DMS114 treated with DMSO at 0.1 percent for 48 hours (cell line): ENCODE measurements around the gene AHCY.
"Not testable (repeated sequence)": the region's sequence is repeated elsewhere in the genome, so short reads cannot be mapped to it uniquely, and the experiment has no call there.

Experiments used
- DNase-seq: peaks from one replicate; lab custom pipeline; 2025; ENCODE audit not compliant: unreplicated experiment; lab: John Stamatoyannopoulos, UW

AHCY gene

DNA sequence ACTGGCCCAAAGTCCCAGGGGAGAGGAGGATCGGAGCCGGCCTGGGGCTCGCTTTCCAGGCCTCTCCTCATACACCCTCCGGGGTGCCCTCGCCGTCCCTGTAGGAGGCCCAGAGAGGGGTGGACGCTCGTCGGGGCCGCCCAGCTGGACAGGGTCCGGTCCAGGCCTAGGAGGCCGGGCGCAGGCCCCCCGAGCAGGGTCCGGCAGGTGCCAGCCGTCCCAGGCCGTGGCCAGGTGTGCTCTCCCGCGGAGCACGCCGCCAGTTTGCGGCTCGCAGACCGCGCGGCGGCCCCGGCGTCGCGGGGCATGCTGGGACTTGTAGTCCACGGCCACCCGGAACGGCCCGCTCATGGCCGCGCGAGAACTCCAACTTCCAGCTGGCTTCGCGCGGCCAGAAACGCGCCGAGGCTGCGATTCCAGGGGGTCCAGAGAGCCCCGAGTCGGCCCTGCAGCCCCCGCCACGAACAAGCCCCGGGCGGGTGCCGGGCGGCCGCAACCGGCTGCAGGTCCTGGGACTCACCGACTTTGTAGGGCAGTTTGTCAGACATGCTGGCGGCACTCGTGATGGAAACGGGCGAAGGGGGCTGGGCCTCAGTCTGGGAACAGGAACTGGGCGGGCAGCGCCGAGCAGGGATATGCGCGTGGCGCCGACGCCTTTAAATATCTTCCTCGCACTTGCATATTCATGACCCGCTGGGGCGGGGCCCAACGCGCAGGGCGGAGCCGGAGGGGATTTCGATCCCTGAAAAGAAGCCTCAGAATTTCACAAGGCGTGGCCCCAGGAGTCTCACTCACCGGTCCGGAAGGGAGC is at the start of gene AHCY:
Gene AHCY, minus strand, starts transcription at position 633 of the 811 bp plus-strand sequence. Its CDS starts 85 bp downstream, at position 548.
- DNase-seq: peak; percentile 89

- no peak for DNase-seq
These were observed 46.9 kb upstream of the AHCY start for GRCh38 chr20:34350095-34350494.

- no peak for DNase-seq
These were observed 44.4 kb upstream of the AHCY start for GRCh38 chr20:34347571-34347970.

- not testable (repeated sequence) for DNase-seq
These were observed 43.3 kb upstream of the AHCY start for GRCh38 chr20:34346533-34346865.

- DNase-seq: not testable (repeated sequence)
These were observed 42.8 kb upstream of the AHCY start for GRCh38 chr20:34345839-34346532.

DNA sequence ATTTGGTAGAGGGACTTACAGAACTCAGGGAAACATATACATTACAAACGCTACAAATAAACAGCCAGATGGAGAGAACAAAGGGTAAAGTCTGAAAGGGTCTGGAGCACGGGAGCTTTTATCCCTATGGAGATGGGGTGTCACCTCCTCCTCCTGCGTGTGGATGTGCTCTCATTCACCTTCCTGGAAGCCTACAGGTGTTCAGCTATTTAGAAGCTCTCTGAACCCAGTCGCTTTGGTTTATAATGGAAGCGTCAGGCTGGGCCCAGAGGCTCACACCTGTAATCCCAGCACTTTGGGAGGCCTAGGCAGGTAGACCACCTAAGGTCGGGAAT is 42.2 kb upstream of the AHCY start:
- DNase-seq: no peak

DNA sequence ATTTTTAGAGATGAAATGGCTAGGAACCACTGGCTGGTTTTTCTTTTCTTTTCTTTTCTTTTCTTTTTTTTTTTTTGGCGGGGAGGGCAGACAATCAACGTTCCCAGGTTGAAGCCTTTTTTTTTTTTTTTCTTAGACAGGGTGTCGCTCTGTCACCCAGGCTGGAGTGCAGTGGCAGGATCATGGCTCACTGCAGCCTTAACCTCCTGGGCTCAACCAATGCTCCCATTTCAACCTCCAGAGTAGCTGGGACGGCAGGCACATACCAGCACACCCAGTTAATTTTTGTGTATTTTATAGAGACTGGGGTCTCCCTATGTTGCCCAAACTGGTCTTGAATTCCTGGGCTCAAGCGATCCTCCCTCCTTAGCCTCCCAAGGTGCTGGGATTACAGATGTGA is 41.1 kb upstream of the AHCY start:
- DNase-seq: no peak

- DNase-seq: no peak
These were observed 40.5 kb upstream of the AHCY start for GRCh38 chr20:34343458-34344211.

GRCh38 chr20:34341199-34341598 is 38.0 kb upstream of the AHCY start:
- DNase-seq: not testable (repeated sequence)

- not testable (repeated sequence) for DNase-seq
These were observed 37.6 kb upstream of the AHCY start for GRCh38 chr20:34340726-34341125.

DNA sequence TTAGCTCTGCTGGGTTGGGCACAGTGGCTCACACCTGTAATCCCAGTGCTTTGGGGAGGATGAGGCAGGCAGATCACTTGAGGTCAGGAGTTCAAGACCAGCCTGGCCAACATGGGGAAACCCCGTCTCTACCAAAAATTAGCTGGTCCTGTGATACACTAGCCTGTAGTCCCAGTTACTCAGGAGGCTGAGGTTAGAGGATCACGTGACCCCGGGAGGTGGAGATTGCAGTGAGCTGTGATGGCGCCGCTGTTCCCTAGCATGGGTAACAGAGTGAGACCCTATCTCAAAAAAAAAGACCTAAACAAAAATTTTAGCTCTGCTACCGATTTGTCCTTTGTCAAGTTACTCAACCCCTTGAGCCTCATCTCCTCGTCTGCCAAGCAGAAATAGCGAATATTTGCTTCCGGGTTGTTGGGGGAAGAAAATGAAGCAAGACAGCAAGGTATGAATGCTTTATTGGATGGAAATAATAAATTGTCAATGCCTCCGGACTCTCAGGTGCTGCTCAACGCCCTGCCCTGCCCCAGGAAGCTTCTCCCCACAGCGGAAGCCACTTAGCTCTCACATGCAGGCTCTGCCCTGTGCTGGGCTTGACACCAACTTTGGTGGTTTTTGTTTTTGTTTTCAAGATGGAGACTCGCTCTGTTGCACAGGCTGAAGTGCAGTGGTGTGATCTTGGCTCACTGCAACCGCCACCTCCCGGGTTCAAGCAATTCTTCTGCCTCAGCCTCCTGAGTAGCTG is 35.0 kb upstream of the AHCY start:
- DNase-seq: no peak

DNA sequence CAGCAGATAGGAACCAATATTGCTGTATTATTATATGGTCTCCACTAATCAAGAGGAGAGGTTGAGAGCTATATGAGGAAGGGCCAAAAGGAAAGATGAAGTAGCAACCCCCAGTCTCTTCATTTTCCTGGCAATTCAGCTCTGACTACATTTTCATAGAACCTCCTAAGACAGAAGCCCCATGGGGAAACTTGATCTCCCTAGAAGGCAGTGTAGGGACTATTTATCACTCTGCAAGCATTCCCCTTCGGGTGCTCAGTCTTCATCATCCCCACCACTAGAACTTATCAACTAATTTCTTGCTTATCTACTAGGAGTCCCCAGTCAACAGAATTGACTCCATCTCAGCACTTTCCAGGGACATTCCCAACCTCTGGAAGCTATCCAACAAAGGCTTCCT is 34.4 kb upstream of the AHCY start:
- no peak for DNase-seq

- DNase-seq: no peak
These were observed 31.7 kb upstream of the AHCY start for GRCh38 chr20:34334654-34335407.

GRCh38 chr20:34333786-34334185 is 30.6 kb upstream of the AHCY start:
- DNase-seq: no peak

DNA sequence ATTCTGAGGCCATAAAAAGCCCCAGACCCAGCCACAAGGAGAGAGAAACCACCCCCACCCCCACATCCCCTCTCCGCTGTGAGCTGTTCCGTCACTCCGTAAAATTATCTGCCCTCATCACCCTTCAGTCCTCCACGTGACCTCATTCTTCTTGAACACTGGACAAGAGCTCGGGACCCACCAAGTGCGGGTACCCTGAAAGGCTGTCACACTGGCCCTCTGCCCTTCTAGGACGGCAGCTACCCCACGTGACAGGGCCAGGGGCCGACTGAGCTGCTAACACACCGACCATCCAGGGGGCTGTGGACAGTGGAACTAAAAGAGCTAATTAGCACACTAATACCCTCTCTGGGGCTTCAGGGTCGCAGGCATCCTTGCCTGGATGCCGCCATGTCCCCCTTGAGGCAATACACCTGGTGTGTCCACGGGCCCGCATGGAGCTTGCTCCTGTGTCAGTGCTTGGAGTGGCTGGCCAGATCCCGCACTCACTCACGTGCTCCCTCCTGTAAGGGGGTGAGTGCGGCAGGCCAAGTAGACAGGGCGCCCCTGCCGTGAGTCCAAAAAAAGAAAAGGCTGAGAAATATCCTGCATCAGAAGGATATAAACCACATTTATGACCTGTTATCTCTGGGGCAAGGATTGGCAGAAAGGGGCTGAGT is 29.2 kb upstream of the AHCY start:
- DNase-seq: no peak

DNA sequence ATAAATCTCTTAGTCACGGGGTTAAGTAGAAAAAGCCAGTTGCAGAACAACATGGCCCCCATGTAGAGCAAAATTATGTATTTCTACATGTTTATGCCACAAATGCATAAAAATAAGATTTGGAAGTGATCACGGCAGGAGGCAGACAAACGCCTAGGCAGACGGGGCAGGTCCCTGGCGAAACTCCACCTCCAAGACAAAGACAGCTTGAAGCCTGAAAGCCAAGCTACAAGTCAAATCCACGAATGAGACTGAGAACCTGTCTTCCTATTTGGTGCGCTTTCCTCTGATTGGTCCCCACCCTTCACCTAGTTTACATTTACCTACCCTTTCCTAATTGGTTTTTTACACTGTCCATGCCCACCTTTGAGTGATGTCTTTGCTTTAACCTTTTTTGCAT is 28.7 kb upstream of the AHCY start:
- DNase-seq: no peak

DNA sequence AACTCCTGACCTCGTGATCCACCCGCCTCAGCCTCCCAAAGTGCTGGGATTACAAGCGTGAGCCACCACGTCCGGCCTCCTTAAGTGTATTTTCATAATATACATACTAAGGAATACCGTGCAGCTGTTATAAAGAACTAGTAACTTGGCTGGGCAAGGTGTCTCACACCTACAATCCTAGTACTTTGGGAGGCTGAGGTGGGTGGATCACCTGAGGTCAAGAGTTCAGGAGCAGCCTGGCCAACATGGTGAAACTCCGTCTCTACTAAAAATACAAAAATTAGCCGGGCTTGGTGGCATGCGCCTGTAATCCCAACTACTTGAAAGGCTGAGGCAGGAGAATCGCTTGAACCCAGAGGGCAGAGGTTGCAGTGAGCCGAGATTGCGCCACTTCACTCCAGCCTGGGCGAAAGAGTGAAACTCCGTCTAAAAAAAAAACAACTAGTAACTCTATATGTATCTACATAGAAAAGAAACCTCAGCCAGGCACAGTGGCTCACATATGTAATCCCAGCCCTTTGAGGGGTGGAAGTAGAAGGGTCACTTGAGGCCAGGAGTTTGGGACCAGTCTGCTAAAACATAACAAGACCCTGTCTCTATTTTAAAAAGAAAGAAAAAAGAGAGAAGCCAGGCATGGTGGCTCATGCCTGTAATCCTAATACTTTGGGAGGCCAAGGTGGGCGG is 27.8 kb upstream of the AHCY start:
- DNase-seq: not testable (repeated sequence)

DNA sequence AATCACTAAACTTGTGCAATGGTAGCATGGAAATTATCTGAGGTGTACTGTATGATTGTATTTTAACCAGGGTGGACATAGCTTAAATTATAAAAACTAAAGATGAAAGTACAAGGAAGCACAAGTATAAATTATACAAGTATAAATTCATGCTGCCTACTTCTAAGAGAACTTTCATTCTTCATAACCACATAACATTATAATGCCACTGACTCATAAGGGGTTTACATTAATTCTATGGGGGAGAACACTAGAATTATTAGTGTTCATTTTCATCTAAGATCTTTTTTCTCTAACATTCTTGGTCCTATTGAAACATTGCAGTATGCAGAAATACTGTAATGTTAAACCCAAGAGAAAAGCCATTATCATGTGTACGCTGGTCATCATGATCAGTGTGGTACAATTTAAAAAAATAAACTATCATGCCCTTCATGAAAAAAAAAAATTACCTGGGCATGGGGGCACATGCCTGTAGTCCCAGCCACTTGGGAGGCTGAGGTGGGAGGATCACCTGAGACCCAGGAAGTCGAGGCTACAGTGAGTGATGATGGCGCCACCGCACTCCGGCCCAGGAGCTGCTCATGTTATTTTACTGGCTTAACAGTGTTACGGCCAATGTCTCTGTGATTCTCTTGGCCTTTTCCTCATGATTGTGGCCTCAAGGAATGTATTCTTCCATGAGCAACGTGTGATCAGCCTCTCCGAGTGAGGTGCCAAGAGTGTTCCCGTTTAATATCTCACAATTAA is 25.9 kb upstream of the AHCY start:
- no peak for DNase-seq

GRCh38 chr20:34328207-34328606 is 25.1 kb upstream of the AHCY start:
- DNase-seq: not testable (repeated sequence)
